ENCODE measurements around the gene PLXDC1.

The PLXDC1 gene

DNA sequence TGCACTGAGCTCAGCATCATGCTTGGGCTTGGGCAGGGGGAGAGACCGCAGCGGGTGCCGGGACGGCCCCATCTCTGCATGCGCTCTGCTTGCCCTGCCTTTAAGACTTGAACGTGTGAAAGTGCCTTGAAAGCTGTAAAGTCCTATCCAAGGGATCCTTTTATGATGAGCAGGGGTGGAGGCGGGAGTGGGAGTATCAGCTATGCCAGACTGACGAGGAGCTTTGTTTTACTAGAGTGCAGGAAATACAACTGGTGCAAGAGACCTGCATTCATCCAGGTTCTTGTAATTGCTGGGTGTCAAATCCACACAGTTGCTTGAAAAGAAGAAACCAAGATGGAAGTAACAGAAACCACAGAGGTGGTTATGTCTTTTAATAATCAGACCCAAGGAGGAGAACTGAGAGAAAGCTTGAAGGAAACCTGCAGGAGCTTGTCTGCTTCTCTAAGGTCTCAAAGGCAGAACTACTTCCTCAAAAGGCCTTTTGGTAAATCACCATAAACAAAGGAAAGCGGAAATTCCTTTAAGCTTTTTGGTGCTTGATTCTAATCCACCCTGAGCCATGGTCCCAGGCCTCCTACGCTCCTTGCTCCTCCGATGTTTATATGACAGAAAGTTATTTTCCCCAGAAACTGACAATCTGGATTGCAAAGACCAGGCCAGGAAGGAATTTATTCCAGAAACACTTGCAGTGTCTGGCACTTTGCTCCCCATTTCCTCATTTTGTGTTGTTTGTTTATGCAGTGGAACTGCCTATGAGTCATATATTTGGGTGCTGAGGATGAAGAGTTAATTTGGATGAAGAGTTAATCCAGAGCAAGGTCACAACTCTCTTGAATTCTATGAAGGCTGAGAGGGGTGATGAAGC, 132.9 kb downstream of the PLXDC1 start:
- Histone ChIP-seq H3K27me3 (ENCODE audit: low read depth, low read length) (peaks cover 38% of the 10 kb centered on the region), H3K79me2 (ENCODE audit: low read length) (no peaks in the 10 kb centered on the region), H3K4me1 (ENCODE audit: low read length) (peaks cover 22% of the 10 kb centered on the region), H3K4me2 (ENCODE audit: low read length) (peak overlapping the region; percentile 71), H3K9me3 (ENCODE audit: insufficient read depth, low read length) (no peaks in the 10 kb centered on the region), H3K4me3 (ENCODE audit: low read length) (peak overlapping the region; percentile 37), H3K36me3 (replicated peaks; ENCODE audit: low read depth, low read length) (no peaks in the 10 kb centered on the region), H2AFZ (ENCODE audit: low read depth, low read length) (no peak overlapping the region), H4K20me1 (ENCODE audit: insufficient read depth, low read length) (peaks cover 9% of the 10 kb centered on the region; the same call in 1 of the 2 replicates), H3K9ac (ENCODE audit: low read length) (no peak overlapping the region), H3K27ac (ENCODE audit: low read length) (peak overlapping the region; percentile 73)
- TF ChIP-seq, protein P1, sequence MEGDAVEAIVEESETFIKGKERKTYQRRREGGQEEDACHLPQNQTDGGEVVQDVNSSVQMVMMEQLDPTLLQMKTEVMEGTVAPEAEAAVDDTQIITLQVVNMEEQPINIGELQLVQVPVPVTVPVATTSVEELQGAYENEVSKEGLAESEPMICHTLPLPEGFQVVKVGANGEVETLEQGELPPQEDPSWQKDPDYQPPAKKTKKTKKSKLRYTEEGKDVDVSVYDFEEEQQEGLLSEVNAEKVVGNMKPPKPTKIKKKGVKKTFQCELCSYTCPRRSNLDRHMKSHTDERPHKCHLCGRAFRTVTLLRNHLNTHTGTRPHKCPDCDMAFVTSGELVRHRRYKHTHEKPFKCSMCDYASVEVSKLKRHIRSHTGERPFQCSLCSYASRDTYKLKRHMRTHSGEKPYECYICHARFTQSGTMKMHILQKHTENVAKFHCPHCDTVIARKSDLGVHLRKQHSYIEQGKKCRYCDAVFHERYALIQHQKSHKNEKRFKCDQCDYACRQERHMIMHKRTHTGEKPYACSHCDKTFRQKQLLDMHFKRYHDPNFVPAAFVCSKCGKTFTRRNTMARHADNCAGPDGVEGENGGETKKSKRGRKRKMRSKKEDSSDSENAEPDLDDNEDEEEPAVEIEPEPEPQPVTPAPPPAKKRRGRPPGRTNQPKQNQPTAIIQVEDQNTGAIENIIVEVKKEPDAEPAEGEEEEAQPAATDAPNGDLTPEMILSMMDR (IDR thresholded peaks at IDR 0.05; ENCODE audit: low read depth, low read length), result no peak
- no peak for TF ChIP-seq EZH2phosphoT487 (IDR thresholded peaks at IDR 0.05; ENCODE audit: low read depth)

DNA sequence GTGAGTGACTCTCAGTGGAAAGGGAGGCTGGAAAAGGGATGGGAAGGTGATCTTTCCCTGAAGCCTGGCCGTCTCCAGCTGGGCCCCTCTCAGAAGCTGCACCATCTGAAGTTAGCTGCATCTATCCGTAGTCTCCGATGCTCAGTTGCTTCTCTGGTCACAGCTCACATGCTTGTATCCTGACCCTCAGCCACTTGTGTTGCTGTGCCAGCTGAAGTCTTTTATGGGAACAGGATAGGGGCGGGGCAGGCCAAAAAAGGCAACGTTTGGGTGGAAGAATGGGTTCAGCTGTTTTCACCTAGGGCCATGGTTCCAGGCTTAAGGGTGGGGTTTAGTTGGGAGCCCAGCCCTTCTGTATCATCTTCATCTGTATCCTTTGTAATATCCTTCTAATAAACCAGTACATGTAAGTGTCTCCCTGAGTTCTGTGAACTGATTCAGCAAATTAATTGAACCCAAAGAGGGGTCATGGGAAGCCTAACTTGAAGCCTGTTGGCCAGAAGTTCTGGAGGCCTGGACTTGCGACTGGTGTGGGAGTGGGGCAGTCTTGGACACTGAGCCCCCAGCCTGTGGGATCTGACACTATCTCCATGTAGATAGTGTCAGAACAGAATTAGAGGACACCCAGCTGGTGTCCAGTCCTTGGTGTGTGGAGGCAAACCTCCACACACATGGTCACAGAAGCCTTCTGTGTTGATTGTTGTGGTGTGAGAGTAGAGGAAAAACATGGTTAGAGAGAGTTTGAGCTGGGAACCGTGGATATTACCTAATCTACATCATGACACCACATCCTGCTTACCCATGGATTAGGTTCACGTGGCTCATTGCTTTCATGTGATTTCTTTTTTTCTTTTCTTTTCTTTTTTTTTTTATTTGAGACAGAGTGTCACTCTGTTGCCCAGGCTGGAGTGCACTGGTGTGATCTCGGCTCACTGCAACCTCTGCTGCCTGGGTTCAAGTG, 135.0 kb downstream of the PLXDC1 start:
- no peaks in the 10 kb centered on the region for H3K9me3 ChIP-seq (ENCODE audit: insufficient read depth, low read length)
- H3K4me2 ChIP-seq (ENCODE audit: low read length), result no peak overlapping the region
- H3K4me1 ChIP-seq (ENCODE audit: low read length), result peaks cover 22% of the 10 kb centered on the region
- no peaks in the 10 kb centered on the region for H3K36me3 ChIP-seq (replicated peaks; ENCODE audit: low read depth, low read length)
- H3K4me3 ChIP-seq (ENCODE audit: low read length), result no peak overlapping the region
- H3K27ac ChIP-seq (ENCODE audit: low read length), result no peak overlapping the region
- H3K79me2 ChIP-seq (ENCODE audit: low read length), result no peaks in the 10 kb centered on the region
- peaks cover 43% of the 10 kb centered on the region for H3K27me3 ChIP-seq (ENCODE audit: low read depth, low read length)
- H2AFZ ChIP-seq (ENCODE audit: low read depth, low read length), result no peak overlapping the region
- peaks cover 9% of the 10 kb centered on the region; the same call in 1 of the 2 replicates for H4K20me1 ChIP-seq (ENCODE audit: insufficient read depth, low read length)
- no peak for TF ChIP-seq EZH2phosphoT487 (IDR thresholded peaks at IDR 0.05; ENCODE audit: low read depth)
- TF ChIP-seq, protein P1 (IDR thresholded peaks at IDR 0.05; ENCODE audit: low read depth, low read length), result no peak
- no peak overlapping the region for H3K9ac ChIP-seq (ENCODE audit: low read length)

DNA sequence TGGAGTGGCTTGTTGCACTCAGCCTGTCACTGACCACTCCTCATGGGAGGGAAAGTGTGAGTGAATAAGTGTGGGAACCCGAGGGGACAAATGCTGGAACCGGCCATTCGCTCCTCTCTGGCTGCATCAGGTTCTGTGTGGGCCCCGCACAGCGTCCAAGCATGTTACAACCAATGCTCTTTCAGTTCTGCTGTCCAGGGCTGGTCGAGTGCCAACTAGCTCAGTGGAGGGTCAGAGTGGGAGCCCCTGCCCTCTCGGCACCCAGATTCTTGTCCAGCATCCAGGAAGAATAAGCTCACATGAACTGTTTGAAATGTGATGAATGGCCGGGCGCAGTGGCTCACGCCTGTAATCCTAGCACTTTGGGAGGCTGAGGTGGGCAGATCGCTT, 135.9 kb downstream of the PLXDC1 start:
- peaks cover 9% of the 10 kb centered on the region; the same call in 1 of the 2 replicates for H4K20me1 ChIP-seq (ENCODE audit: insufficient read depth, low read length)
- H3K4me2 ChIP-seq (ENCODE audit: low read length), result no peak overlapping the region
- no peak overlapping the region for H3K9ac ChIP-seq (ENCODE audit: low read length)
- H3K4me1 ChIP-seq (ENCODE audit: low read length), result peaks cover 22% of the 10 kb centered on the region
- H3K9me3 ChIP-seq (ENCODE audit: insufficient read depth, low read length), result no peaks in the 10 kb centered on the region
- H2AFZ ChIP-seq (ENCODE audit: low read depth, low read length), result no peak overlapping the region
- no peaks in the 10 kb centered on the region for H3K36me3 ChIP-seq (replicated peaks; ENCODE audit: low read depth, low read length)
- no peaks in the 10 kb centered on the region for H3K79me2 ChIP-seq (ENCODE audit: low read length)
- TF ChIP-seq EZH2phosphoT487 (IDR thresholded peaks at IDR 0.05; ENCODE audit: low read depth), result no peak
- TF ChIP-seq, protein P1 (IDR thresholded peaks at IDR 0.05; ENCODE audit: low read depth, low read length), result no peak
- no peak overlapping the region for H3K27ac ChIP-seq (ENCODE audit: low read length)
- no peak overlapping the region for H3K4me3 ChIP-seq (ENCODE audit: low read length)
- H3K27me3 ChIP-seq (ENCODE audit: low read depth, low read length), result peaks cover 41% of the 10 kb centered on the region
